Activated CD4-positive, alpha-beta T cell treated with anti-CD3 and anti-CD28 coated beads, Interleukin-2, amount 10 ng/mL, durations not matched to agents 24 days and 14 days (primary cell): ENCODE data around the gene NUDC. TPM values are rescaled to one million over a fixed set of nuclear protein-coding genes. Genes with fewer than 3 reads are reported as not detected.

Experiments
- DNase-seq: peaks from one replicate; pipeline ENCODE4 v3.0.0; 2022
- H3K27ac Mint-ChIP-seq: one replicate; pipeline ENCODE4 v1.8.0; 2022; ENCODE audit warnings: mild to moderate bottlenecking, mixed read lengths
- H3K27me3 Mint-ChIP-seq: one replicate; pipeline ENCODE4 v1.8.0; 2022; ENCODE audit warnings: mixed read lengths
- H3K36me3 Mint-ChIP-seq: one replicate; pipeline ENCODE4 v1.8.0; 2022; ENCODE audit warnings: low read depth, mild to moderate bottlenecking, mixed read lengths
- H3K4me1 Mint-ChIP-seq: one replicate; pipeline ENCODE4 v1.8.0; 2021; ENCODE audit warnings: mixed read lengths
- H3K4me3 Mint-ChIP-seq: one replicate; pipeline ENCODE4 v1.8.0; 2022; ENCODE audit warnings: mild to moderate bottlenecking, moderate library complexity, mixed read lengths
- H3K9me3 Mint-ChIP-seq: one replicate; pipeline ENCODE4 v1.8.0; 2021; ENCODE audit warnings: mixed read lengths
- intact Hi-C: fragments of 100-400 bp; cut with micrococcal nuclease; formaldehyde crosslinking; loops from one replicate; pipeline ENCODE4 v1.15.1; 2023
- total RNA-seq: library from RNA; stranded (reverse); gene quantifications from 2 replicates; pipeline ENCODE4 v1.2.3, GENCODE V29; 2022

Gene NUDC
- total RNA-seq, 1 donor from 2014 or later = 169 TPM

GRCh38 chr1:26951216-26951615, 29.7 kb downstream of the NUDC start:
- peaks cover under 1% of the 10 kb centered on the region for H3K27me3 Mint-ChIP-seq
- DNase-seq = no peak
- no peak overlapping the region for H3K4me3 Mint-ChIP-seq
- intact Hi-C loops = no loop called here
- no peaks in the 10 kb centered on the region for H3K9me3 Mint-ChIP-seq
- peaks cover 7% of the 10 kb centered on the region for H3K36me3 Mint-ChIP-seq
- H3K27ac Mint-ChIP-seq = no peak overlapping the region
- H3K4me1 Mint-ChIP-seq = no peaks in the 10 kb centered on the region

- Mint-ChIP-seq H3K36me3 (peaks cover 2% of the 10 kb centered on the region), H3K4me1 (no peaks in the 10 kb centered on the region), H3K27ac (no peak overlapping the region), H3K27me3 (peaks cover 6% of the 10 kb centered on the region), H3K4me3 (no peak overlapping the region), H3K9me3 (no peaks in the 10 kb centered on the region)
- no peak for DNase-seq
- intact Hi-C loops = no loop called here
Measured at GRCh38 chr1:26951821-26952497, 30.4 kb downstream of the NUDC start.

DNA sequence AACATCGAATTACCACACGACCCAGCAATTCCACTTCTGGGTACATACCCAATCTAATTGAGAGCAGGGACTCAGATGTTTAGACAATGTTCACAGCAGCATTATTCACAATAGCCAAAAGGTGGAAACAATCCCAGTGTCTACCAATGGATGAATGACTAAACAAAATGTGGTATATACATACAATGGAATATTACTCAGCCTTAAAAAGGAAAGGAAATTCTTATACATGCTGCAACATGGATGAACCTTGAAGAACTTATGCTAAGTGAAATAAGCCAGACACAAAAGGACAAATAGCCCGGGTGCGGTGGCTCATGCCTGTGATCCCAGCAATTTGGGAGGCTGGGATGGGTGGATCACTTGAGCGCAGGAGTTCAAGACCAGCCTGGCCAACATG, 31.8 kb downstream of the NUDC start:
- no peak overlapping the region for H3K27ac Mint-ChIP-seq
- peaks cover 12% of the 10 kb centered on the region for H3K27me3 Mint-ChIP-seq
- H3K9me3 Mint-ChIP-seq = no peaks in the 10 kb centered on the region
- no peak overlapping the region for H3K4me3 Mint-ChIP-seq
- no peak for DNase-seq
- no peaks in the 10 kb centered on the region for H3K36me3 Mint-ChIP-seq
- intact Hi-C loops = no loop called here
- no peaks in the 10 kb centered on the region for H3K4me1 Mint-ChIP-seq

DNA sequence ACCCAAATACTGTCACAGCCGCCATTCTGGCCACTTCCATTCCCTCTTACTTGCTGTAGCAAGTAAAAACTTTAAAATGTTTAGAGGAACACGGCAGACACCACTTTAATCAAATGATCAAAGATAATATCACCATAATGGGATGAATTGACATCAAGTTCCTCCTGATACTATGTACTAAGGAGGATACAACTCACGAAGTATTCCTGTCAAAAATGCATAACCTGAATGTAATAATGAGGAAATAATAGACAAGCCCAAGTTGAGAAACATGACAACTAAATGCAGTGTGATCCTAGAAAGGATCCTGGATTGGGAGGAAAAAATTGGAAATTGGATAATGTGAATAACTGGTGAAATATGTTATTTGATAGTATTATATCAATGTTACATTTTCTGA, 34.8 kb downstream of the NUDC start:
- H3K9me3 Mint-ChIP-seq = no peaks in the 10 kb centered on the region
- H3K36me3 Mint-ChIP-seq = no peaks in the 10 kb centered on the region
- no peak for DNase-seq
- H3K4me1 Mint-ChIP-seq = peaks cover 4% of the 10 kb centered on the region
- peaks cover 32% of the 10 kb centered on the region for H3K27me3 Mint-ChIP-seq
- no peak overlapping the region for H3K4me3 Mint-ChIP-seq
- intact Hi-C loops = no loop called here
- no peak overlapping the region for H3K27ac Mint-ChIP-seq

- Mint-ChIP-seq H3K9me3 (no peaks in the 10 kb centered on the region), H3K27me3 (peaks cover 42% of the 10 kb centered on the region), H3K36me3 (no peaks in the 10 kb centered on the region), H3K4me1 (peaks cover 6% of the 10 kb centered on the region), H3K4me3 (no peak overlapping the region), H3K27ac (no peak overlapping the region)
- intact Hi-C loops = no loop called here
- DNase-seq = no peak
Measured at GRCh38 chr1:26957306-26957705, 35.8 kb downstream of the NUDC start.

GRCh38 chr1:26959270-26959669, 37.7 kb downstream of the NUDC start:
- Mint-ChIP-seq H3K9me3 (no peaks in the 10 kb centered on the region), H3K4me3 (peak overlapping the region; percentile 35), H3K36me3 (no peaks in the 10 kb centered on the region), H3K4me1 (peaks cover 6% of the 10 kb centered on the region), H3K27me3 (peaks cover 54% of the 10 kb centered on the region), H3K27ac (no peak overlapping the region)
- DNase-seq = no peak
- intact Hi-C loops = no loop called here

DNA sequence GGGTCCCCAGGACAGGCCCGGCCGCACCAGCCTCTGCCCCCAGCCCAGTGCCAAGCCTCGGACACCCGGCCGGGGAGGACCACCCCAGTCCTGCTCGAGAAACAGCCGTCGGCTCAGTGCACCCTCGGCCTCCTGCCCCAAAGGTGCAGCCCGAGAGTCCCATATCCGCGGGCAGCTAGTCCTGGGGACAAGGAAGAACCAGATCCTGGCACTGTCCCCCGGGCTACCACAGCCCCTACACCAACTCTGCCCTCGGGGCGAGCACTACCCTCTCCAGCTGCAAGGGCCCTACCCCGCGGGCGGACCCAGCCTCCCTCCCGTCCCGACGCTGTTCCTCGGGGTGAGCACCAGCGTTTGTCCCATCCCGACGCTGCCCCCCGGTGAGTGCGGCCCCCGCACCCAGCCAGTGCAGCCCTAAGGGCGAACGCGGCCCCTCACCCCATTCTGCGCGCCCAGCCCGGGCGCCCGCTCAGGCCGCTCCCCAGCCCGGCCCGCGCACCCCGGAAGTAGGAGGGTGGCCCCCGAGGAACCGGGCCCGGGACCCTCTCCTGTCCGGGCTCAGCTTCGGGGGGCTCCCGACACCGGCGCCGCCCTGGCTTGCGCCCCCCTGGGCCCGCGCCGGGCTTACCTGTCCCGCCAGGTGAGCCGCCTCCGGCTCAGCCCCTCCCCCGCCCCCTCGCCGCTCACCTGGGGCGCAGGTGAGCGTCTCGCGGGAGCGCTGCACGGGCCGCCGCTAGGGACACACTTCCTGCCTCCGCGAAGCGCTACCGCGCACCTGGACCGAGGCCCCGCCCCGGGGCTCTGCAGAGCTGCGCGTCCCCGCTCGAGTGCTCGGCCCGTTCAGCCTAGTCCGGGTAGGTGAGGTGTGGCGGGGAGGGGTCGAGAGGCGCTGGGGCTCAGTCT, 38.4 kb downstream of the NUDC start, which contains the start of gene KDF1:
KDF1 (minus strand) TSS at position 747 of the 903 bp plus-strand sequence. CDS start 8,088 bp downstream, outside the sequence.
- Mint-ChIP-seq H3K4me1 (peaks cover 6% of the 10 kb centered on the region), H3K27ac (no peak within 1 kb of the TSS), H3K36me3 (no peaks in the 10 kb centered on the region), H3K27me3 (peaks cover 60% of the 10 kb centered on the region), H3K9me3 (no peaks in the 10 kb centered on the region), H3K4me3 (peak within 1 kb of the TSS; percentile 74)
- DNase-seq = peak; percentile 77
- intact Hi-C loops = no loop called here

DNA sequence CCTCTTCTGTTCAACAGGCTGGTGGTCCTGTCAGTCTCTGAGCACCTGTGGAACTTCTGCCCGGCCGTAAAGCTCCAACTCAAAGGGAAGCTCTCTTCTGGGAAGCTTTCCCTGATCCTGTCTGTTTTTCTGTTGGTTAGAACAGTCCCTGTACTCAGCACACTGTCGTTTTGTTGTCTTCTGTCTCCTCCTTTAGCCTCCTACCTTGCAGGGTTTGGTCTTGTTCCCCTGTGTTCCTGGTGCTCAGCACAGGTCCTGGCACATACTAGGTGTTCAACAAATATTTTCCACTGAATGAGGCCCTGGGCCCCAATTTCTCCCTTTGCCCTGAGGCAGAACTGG, 39.1 kb downstream of the NUDC start:
- no peak for DNase-seq
- intact Hi-C loops = no loop called here
- H3K9me3 Mint-ChIP-seq = no peaks in the 10 kb centered on the region
- H3K27me3 Mint-ChIP-seq = peaks cover 60% of the 10 kb centered on the region
- H3K4me3 Mint-ChIP-seq = peak overlapping the region; percentile 74
- no peaks in the 10 kb centered on the region for H3K36me3 Mint-ChIP-seq
- H3K27ac Mint-ChIP-seq = no peak overlapping the region
- H3K4me1 Mint-ChIP-seq = peaks cover 6% of the 10 kb centered on the region

DNA sequence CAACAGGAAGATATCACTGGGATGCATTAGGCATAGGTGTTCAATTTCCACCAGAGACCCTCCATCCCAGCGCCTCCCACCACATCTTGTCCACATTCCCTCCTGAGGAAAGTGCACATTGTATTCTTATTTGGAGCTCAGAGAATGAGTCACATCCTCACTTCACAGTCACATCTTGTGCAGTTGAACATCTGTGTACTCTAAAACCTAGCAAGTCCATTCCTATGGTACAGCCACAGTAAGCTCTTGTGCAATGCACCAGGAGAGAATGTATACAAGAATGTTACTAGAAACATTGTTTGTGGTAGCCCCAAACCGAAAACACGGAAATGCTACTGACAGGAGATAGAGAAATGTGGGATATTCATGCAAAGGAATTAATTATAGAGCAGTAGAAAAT, 40.3 kb downstream of the NUDC start:
- H3K27ac Mint-ChIP-seq = no peak overlapping the region

GRCh38 chr1:26965213-26965612, 43.7 kb downstream of the NUDC start:
- Mint-ChIP-seq H3K27me3 (peaks cover 45% of the 10 kb centered on the region), H3K4me1 (peaks cover 6% of the 10 kb centered on the region), H3K9me3 (no peaks in the 10 kb centered on the region), H3K4me3 (no peak overlapping the region), H3K36me3 (no peaks in the 10 kb centered on the region), H3K27ac (no peak overlapping the region)
- intact Hi-C loops = no loop called here
- no peak for DNase-seq

More for the DNA sequence above, 40.3 kb downstream of the NUDC start:
- DNase-seq = no peak
- intact Hi-C loops = no loop called here
- H3K4me1 Mint-ChIP-seq = peaks cover 6% of the 10 kb centered on the region
- no peaks in the 10 kb centered on the region for H3K36me3 Mint-ChIP-seq
- no peak overlapping the region for H3K4me3 Mint-ChIP-seq
- H3K9me3 Mint-ChIP-seq = no peaks in the 10 kb centered on the region
- H3K27me3 Mint-ChIP-seq = peaks cover 61% of the 10 kb centered on the region

DNA sequence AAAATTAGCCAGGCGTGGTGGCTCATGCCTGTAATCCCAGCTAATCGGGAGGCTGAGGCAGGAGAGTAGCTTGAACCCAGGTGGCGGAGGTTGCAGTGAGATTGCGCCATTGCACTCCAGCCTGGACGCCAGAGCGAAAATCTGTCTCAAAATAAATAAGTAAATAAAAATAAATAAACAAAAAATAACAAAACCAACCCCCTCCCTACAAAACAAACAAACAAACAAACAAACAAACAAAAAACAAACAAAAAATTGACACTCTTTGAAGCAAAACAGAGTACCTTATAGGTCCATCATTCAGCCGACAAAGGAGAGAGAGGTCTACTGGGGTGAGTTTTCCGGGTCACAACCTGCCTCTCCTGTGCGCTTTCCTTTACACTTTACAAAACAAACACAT, 44.1 kb downstream of the NUDC start:
- Mint-ChIP-seq H3K4me1 (peaks cover 4% of the 10 kb centered on the region), H3K4me3 (no peak overlapping the region), H3K9me3 (no peaks in the 10 kb centered on the region), H3K36me3 (no peaks in the 10 kb centered on the region), H3K27me3 (peaks cover 45% of the 10 kb centered on the region), H3K27ac (no peak overlapping the region)
- DNase-seq = no peak
- intact Hi-C loops = no loop called here

DNA sequence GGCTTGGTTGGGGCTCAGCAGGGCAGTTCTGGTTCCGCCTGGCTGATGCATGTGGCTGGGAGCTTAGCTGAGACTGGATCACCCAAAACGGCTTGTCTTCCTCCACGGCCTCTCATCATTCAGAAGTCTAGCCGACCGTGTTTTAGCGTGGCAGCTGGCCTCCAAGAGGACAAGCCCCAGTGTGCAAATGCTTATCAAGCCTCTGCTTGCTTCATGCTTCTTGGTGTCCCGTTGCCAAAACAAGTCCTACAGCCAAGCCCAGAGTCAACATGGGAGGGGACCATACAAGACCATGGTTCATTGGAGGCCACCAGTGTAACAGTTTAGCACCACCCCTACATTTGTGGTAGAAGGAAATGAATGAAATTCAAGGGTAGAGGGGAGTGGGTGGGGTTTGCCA, 49.3 kb downstream of the NUDC start:
- DNase-seq = no peak
- intact Hi-C loops = no loop called here
- peaks cover 7% of the 10 kb centered on the region for H3K4me1 Mint-ChIP-seq
- H3K27ac Mint-ChIP-seq = no peak overlapping the region
- peaks cover 11% of the 10 kb centered on the region for H3K27me3 Mint-ChIP-seq
- H3K36me3 Mint-ChIP-seq = no peaks in the 10 kb centered on the region
- H3K9me3 Mint-ChIP-seq = no peaks in the 10 kb centered on the region
- H3K4me3 Mint-ChIP-seq = no peak overlapping the region

- DNase-seq = no peak
- Mint-ChIP-seq H3K4me1 (peaks cover 7% of the 10 kb centered on the region), H3K9me3 (no peaks in the 10 kb centered on the region), H3K4me3 (no peak overlapping the region), H3K27ac (no peak overlapping the region), H3K36me3 (no peaks in the 10 kb centered on the region), H3K27me3 (peaks cover 9% of the 10 kb centered on the region)
- intact Hi-C loops = no loop called here
Measured at GRCh38 chr1:26971590-26971989, 50.0 kb downstream of the NUDC start.

GRCh38 chr1:26972390-26972789, 50.8 kb downstream of the NUDC start:
- no peak overlapping the region for H3K27ac Mint-ChIP-seq

More at GRCh38 chr1:26972390-26972789, 50.8 kb downstream of the NUDC start:
- Mint-ChIP-seq H3K4me1 (peaks cover 7% of the 10 kb centered on the region), H3K27me3 (peaks cover 7% of the 10 kb centered on the region), H3K36me3 (no peaks in the 10 kb centered on the region), H3K4me3 (no peak overlapping the region), H3K9me3 (no peaks in the 10 kb centered on the region)
- no peak for DNase-seq
- intact Hi-C loops = no loop called here
